Lower leg skin (tissue), 3 donors: ENCODE results near the gene CREBZF.

Experiments used
- CTCF ChIP-seq, 3 donors: fragments of 450-650 bp; IDR thresholded peaks; one replicate each; pipeline ENCODE4 v1.5.1; 2016; ENCODE audit warnings: antibody characterized with exemption in 3 of 3, mild to moderate bottlenecking in 3 of 3, moderate library complexity in 2 of 3
- POLR2A ChIP-seq, 2 donors: fragments of 450-650 bp; IDR thresholded peaks; one replicate each; pipeline ENCODE4 v1.6.1; 2016 to 2017; ENCODE audit warnings: antibody characterized with exemption in 2 of 2, mild to moderate bottlenecking in 1 of 2, moderate library complexity in 1 of 2

GRCh38 chr11:85680897-85681296 is 16.0 kb upstream of the CREBZF start:
- TF ChIP-seq POLR2A (IDR thresholded peaks at IDR 0.05) (no peak), CTCF (IDR thresholded peaks at IDR 0.05) (no peak)
